ENCODE results near the gene CFAP65.

Gene CFAP65

DNA sequence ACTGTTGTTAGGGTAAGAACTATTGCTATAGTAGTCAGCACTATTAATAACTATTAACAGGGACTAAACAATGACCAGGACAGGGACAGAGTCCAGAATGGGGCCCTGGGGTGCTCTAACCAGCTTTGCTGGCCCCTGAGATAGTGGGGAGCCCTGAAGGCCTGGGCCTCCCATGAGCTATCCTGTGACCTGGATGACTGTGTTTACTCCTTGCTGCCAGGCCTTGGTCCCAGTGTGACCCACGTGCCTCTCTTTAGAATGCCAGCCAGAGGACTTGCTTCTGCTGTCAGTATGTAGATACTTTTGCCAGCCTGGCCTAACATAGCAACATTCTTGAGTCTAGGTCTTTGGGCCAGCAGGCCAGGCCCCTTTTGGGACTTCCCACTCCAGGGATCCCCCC, 70.4 kb downstream of the CFAP65 start:
- H3K79me2 ChIP-seq (ENCODE audit: low read length), result no peaks in the 10 kb centered on the region

DNA sequence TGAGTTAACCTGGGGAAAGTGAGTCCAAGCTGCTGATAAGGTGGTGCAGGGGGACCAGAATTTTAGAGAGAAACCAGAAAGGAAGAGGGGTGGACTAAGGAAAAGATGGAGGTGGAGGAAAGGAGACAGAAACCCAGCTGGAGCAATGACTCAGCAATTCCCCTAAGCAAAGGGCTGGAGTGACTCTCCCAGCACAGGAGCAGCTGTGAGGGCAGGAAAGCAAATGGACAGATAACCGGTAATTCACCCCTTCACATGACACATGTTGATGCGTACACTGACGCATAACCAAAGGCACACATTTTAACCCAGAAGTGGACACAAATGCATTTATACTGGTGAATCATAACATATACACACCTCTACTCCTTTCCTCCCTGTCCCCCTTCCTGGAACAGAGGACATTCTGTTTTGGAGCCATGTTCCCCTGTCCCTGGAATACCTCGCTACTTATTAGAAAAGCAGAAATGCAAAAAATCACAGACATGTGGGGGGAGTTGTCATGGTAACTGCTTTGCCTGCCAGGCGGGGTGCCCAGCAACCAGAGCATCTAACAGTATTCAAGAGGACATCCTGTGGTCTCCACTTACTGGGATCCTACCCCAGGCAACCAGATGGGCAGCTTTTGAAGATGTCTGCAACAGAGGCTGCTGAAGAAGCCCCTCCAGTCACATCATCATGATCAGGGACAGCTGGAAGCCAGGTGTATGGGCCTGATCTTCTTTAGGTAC, 77.1 kb downstream of the CFAP65 start:
- H3K4me1 ChIP-seq (ENCODE audit: low read length), result no peaks in the 10 kb centered on the region
- H3K4me2 ChIP-seq (ENCODE audit: low read length), result no peak overlapping the region
- no peak overlapping the region for H3K9ac ChIP-seq (ENCODE audit: low read length)
- H4K20me1 ChIP-seq (ENCODE audit: insufficient read depth, low read length), result no peaks in the 10 kb centered on the region
- no peak overlapping the region for H3K4me3 ChIP-seq (ENCODE audit: low read length)
- no peak overlapping the region for H2AFZ ChIP-seq (ENCODE audit: low read depth, low read length)
- no peak overlapping the region for H3K27ac ChIP-seq (ENCODE audit: low read length)
- H3K27me3 ChIP-seq (ENCODE audit: low read depth, low read length), result no peaks in the 10 kb centered on the region
- TF ChIP-seq EZH2phosphoT487 (IDR thresholded peaks at IDR 0.05; ENCODE audit: low read depth), result no peak
- TF ChIP-seq, protein P1, sequence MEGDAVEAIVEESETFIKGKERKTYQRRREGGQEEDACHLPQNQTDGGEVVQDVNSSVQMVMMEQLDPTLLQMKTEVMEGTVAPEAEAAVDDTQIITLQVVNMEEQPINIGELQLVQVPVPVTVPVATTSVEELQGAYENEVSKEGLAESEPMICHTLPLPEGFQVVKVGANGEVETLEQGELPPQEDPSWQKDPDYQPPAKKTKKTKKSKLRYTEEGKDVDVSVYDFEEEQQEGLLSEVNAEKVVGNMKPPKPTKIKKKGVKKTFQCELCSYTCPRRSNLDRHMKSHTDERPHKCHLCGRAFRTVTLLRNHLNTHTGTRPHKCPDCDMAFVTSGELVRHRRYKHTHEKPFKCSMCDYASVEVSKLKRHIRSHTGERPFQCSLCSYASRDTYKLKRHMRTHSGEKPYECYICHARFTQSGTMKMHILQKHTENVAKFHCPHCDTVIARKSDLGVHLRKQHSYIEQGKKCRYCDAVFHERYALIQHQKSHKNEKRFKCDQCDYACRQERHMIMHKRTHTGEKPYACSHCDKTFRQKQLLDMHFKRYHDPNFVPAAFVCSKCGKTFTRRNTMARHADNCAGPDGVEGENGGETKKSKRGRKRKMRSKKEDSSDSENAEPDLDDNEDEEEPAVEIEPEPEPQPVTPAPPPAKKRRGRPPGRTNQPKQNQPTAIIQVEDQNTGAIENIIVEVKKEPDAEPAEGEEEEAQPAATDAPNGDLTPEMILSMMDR (IDR thresholded peaks at IDR 0.05; ENCODE audit: low read depth, low read length), result no peak
- no peaks in the 10 kb centered on the region for H3K9me3 ChIP-seq (ENCODE audit: insufficient read depth, low read length)
- no peaks in the 10 kb centered on the region for H3K36me3 ChIP-seq (replicated peaks; ENCODE audit: low read depth, low read length)
- no peaks in the 10 kb centered on the region for H3K79me2 ChIP-seq (ENCODE audit: low read length)

More for the DNA sequence above, 70.4 kb downstream of the CFAP65 start:
- no peaks in the 10 kb centered on the region for H3K4me1 ChIP-seq (ENCODE audit: low read length)
- H3K9me3 ChIP-seq (ENCODE audit: insufficient read depth, low read length), result no peaks in the 10 kb centered on the region
- peaks cover 13% of the 10 kb centered on the region for H3K27me3 ChIP-seq (ENCODE audit: low read depth, low read length)
- TF ChIP-seq EZH2phosphoT487 (IDR thresholded peaks at IDR 0.05; ENCODE audit: low read depth), result no peak
- TF ChIP-seq, protein P1 (IDR thresholded peaks at IDR 0.05; ENCODE audit: low read depth, low read length), result no peak
- no peaks in the 10 kb centered on the region for H3K36me3 ChIP-seq (replicated peaks; ENCODE audit: low read depth, low read length)
- H4K20me1 ChIP-seq (ENCODE audit: insufficient read depth, low read length), result no peaks in the 10 kb centered on the region
- no peak overlapping the region for H3K27ac ChIP-seq (ENCODE audit: low read length)
- no peak overlapping the region for H2AFZ ChIP-seq (ENCODE audit: low read depth, low read length)
- no peak overlapping the region for H3K9ac ChIP-seq (ENCODE audit: low read length)
- H3K4me3 ChIP-seq (ENCODE audit: low read length), result no peak overlapping the region
- H3K4me2 ChIP-seq (ENCODE audit: low read length), result no peak overlapping the region

DNA sequence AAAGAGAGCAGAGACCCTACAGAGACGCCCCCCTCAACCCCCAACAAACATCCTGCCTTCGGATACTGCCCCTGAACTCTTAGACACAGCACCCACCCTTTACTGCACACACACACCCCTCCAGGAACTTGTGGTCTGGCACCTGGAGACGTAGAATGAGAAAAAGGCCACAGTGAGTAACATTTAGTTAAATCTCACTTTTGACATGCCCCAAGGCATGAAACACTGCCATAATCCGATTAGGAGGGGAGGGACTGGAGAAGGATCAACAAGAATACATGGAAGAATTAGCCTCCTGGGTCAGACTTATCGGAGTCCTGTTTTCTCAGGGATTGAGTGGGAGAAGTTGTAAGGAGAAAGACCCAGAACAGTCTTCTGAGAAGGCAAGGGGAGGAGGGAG, 77.7 kb downstream of the CFAP65 start:
- H2AFZ ChIP-seq (ENCODE audit: low read depth, low read length), result no peak overlapping the region
- H3K4me1 ChIP-seq (ENCODE audit: low read length), result peaks cover 4% of the 10 kb centered on the region; the same call in 1 of the 2 replicates
- H3K36me3 ChIP-seq (replicated peaks; ENCODE audit: low read depth, low read length), result no peaks in the 10 kb centered on the region

DNA sequence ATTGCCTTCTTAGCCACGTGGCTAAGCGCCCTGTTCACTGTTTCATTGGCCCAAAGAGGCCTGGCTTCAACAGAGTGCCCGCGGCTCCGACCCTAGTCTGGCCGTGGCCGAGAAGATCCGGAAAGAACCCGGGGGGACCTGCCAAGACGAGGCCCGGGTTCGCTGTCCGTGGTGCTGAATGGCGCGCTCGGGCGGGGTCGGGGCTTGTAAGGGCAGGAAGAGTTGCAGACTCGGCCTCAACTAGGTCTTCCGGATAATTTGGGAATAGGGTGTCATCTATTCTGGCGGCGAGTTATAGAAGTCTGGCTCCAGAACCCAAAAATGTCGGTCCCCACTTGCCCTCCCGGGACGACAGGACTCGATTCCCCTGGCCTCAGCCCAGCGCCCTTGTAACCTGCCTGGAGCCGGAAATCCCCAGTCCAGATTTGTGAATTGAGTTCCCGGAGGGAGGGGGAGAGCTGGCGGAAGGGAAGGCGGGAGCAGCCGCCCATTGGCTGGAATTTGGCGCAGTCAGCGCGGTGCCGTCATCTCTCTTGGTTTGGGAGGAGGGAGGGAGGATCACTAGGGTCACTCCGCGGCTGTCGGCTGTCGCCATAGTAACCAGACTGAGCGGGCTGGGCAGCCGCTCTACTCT, 78.3 kb downstream of the CFAP65 start:
- H3K4me2 ChIP-seq (ENCODE audit: low read length), result no peak overlapping the region
- TF ChIP-seq EZH2phosphoT487 (IDR thresholded peaks at IDR 0.05; ENCODE audit: low read depth), result no peak
- TF ChIP-seq, protein P1 (IDR thresholded peaks at IDR 0.05; ENCODE audit: low read depth, low read length), result no peak
- H3K27ac ChIP-seq (ENCODE audit: low read length), result no peak overlapping the region
- no peak overlapping the region for H3K9ac ChIP-seq (ENCODE audit: low read length)
- H3K4me1 ChIP-seq (ENCODE audit: low read length), result peaks cover 5% of the 10 kb centered on the region; the same call in 1 of the 2 replicates
- H4K20me1 ChIP-seq (ENCODE audit: insufficient read depth, low read length), result no peaks in the 10 kb centered on the region
- no peaks in the 10 kb centered on the region for H3K79me2 ChIP-seq (ENCODE audit: low read length)
- H3K27me3 ChIP-seq (ENCODE audit: low read depth, low read length), result no peaks in the 10 kb centered on the region
- no peaks in the 10 kb centered on the region for H3K36me3 ChIP-seq (replicated peaks; ENCODE audit: low read depth, low read length)
- H3K4me3 ChIP-seq (ENCODE audit: low read length), result no peak overlapping the region
- H3K9me3 ChIP-seq (ENCODE audit: insufficient read depth, low read length), result no peaks in the 10 kb centered on the region
- no peak overlapping the region for H2AFZ ChIP-seq (ENCODE audit: low read depth, low read length)

More for the DNA sequence above, 77.7 kb downstream of the CFAP65 start:
- H3K79me2 ChIP-seq (ENCODE audit: low read length), result no peaks in the 10 kb centered on the region
- no peak overlapping the region for H3K9ac ChIP-seq (ENCODE audit: low read length)
- no peak overlapping the region for H3K4me3 ChIP-seq (ENCODE audit: low read length)
- no peak overlapping the region for H3K4me2 ChIP-seq (ENCODE audit: low read length)
- no peaks in the 10 kb centered on the region for H3K9me3 ChIP-seq (ENCODE audit: insufficient read depth, low read length)
- TF ChIP-seq, protein P1 (IDR thresholded peaks at IDR 0.05; ENCODE audit: low read depth, low read length), result no peak
- no peak for TF ChIP-seq EZH2phosphoT487 (IDR thresholded peaks at IDR 0.05; ENCODE audit: low read depth)
- H3K27ac ChIP-seq (ENCODE audit: low read length), result no peak overlapping the region
- H4K20me1 ChIP-seq (ENCODE audit: insufficient read depth, low read length), result no peaks in the 10 kb centered on the region
- no peaks in the 10 kb centered on the region for H3K27me3 ChIP-seq (ENCODE audit: low read depth, low read length)

Measured in OCI-LY3 (cell line).